ENCODE data around the gene NRCAM. TPM values are rescaled to one million over a fixed set of nuclear protein-coding genes. Genes with fewer than 3 reads are reported as not detected.

Gene NRCAM
- total and polyA plus RNA-seq, 7 donors, result 1.3 to 3.9 (median 1.8) TPM; not detected in 2

DNA sequence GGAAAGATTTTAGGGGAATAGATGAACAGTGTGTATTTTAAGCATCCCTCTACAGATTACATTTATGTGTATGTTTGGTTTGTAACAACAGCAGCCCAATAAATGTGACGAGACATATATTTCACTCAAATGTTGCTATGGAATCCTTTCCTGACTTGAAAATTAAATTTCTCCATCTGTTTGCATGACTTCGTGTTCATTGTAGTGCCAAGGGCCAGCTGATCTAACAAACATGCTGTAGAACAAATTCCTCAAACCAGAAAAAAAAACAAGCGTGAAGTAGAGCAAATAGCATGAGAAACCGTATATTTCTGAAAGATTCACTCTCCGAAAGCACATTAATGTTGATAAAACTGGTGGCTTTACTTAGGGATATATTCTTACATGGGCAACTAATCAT, 87.8 kb downstream of the NRCAM start:
- Histone ChIP-seq H3K27ac (no peak overlapping the region), H3K4me1 (no peaks in the 10 kb centered on the region), H3K4me3 (no peak overlapping the region), H3K27me3 (no peaks in the 10 kb centered on the region), H3K36me3 (no peaks in the 10 kb centered on the region), H3K9me3 (no peaks in the 10 kb centered on the region)
- TF ChIP-seq POLR2A (IDR thresholded peaks at IDR 0.05), result no peak
- no peak for TF ChIP-seq POLR2AphosphoS5 (IDR thresholded peaks at IDR 0.05)
- TF ChIP-seq, protein P1, sequence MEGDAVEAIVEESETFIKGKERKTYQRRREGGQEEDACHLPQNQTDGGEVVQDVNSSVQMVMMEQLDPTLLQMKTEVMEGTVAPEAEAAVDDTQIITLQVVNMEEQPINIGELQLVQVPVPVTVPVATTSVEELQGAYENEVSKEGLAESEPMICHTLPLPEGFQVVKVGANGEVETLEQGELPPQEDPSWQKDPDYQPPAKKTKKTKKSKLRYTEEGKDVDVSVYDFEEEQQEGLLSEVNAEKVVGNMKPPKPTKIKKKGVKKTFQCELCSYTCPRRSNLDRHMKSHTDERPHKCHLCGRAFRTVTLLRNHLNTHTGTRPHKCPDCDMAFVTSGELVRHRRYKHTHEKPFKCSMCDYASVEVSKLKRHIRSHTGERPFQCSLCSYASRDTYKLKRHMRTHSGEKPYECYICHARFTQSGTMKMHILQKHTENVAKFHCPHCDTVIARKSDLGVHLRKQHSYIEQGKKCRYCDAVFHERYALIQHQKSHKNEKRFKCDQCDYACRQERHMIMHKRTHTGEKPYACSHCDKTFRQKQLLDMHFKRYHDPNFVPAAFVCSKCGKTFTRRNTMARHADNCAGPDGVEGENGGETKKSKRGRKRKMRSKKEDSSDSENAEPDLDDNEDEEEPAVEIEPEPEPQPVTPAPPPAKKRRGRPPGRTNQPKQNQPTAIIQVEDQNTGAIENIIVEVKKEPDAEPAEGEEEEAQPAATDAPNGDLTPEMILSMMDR (IDR thresholded peaks at IDR 0.05), result no peak
- TF ChIP-seq EP300 (IDR thresholded peaks at IDR 0.05), result no peak
- DNase-seq, result no peak
- WGBS, 2 donors, result 75 to 81% methylated on average over 5 of the region's 5 CpGs
- intact Hi-C loops (cut with DNase I), result no loop called here

DNA sequence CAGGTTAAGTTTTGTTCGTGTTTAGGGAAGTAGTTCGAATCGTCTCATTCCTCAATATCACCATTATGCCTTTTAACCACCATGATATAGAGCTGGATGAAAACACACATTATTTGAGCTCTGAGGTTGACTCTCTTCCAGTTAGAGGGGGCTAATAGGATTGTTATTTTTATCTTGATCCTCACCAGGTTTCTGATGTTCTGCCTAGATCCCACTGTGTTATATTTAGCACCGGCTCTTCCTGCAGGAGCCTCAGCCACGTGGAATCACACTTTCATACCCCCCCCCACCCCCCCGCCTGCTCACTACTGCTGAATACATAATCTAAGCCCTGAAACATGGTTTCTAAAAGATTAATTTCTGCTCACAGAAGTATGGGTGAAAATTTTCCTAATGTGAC, 88.3 kb downstream of the NRCAM start:
- 66 to 78% methylated on average over 6 of the region's 6 CpGs for WGBS, 2 donors
- no peak for TF ChIP-seq EP300 (IDR thresholded peaks at IDR 0.05)
- no peak for TF ChIP-seq POLR2A (IDR thresholded peaks at IDR 0.05)
- TF ChIP-seq, protein P1 (IDR thresholded peaks at IDR 0.05), result no peak
- TF ChIP-seq POLR2AphosphoS5 (IDR thresholded peaks at IDR 0.05), result no peak
- Histone ChIP-seq H3K27me3 (no peaks in the 10 kb centered on the region), H3K4me3 (no peak overlapping the region), H3K27ac (no peak overlapping the region), H3K4me1 (no peaks in the 10 kb centered on the region), H3K9me3 (no peaks in the 10 kb centered on the region), H3K36me3 (no peaks in the 10 kb centered on the region)
- DNase-seq, result no peak
- intact Hi-C loops (cut with DNase I), result no loop called here

DNA sequence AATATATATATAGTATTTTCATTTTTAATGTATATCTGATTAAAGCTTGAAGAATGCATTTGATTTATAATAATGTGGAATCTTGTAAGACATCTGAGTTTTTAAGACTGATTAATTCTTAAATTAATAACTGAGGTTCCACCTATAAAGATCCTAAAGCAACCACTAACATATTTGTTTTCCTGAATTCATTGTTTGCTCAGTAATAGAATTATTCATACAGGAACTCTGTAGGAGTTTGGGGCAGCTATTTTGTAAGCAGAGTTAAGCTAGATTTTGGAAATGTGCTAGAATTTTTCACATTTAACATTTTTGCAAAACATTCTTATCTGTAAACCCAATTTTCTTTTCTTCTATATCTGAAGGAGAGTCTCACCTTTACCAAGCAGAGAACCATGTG, 88.9 kb downstream of the NRCAM start:
- intact Hi-C loops (cut with DNase I), result no loop called here
- TF ChIP-seq POLR2A (IDR thresholded peaks at IDR 0.05), result no peak
- TF ChIP-seq, protein P1 (IDR thresholded peaks at IDR 0.05), result no peak
- no peak for TF ChIP-seq EP300 (IDR thresholded peaks at IDR 0.05)
- TF ChIP-seq POLR2AphosphoS5 (IDR thresholded peaks at IDR 0.05), result no peak
- no peak overlapping the region for H3K4me3 ChIP-seq

DNA sequence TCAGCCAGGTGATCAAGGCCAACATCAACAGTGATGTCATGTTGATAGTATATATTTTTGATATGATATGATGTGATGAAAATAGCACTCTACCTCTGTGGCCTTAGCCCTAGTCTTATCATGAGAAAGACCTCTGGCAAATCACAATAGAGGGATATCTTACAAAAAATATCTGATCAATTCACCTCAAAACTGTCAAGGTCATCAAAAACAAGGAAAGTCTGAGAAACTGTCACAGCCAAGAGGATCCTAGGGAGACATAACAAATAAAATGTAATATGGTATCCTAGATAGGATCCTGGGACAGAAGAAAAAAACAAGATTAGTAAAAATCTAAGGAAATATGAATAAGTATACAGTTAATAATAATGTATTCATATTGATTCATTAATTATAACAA, 92.6 kb downstream of the NRCAM start:
- no peak for DNase-seq
- TF ChIP-seq EP300 (IDR thresholded peaks at IDR 0.05) (no peak), POLR2AphosphoS5 (IDR thresholded peaks at IDR 0.05) (no peak), POLR2A (IDR thresholded peaks at IDR 0.05) (no peak)
- TF ChIP-seq, protein P1 (IDR thresholded peaks at IDR 0.05), result no peak
- H3K27ac ChIP-seq, result no peak overlapping the region
- H3K9me3 ChIP-seq, result no peaks in the 10 kb centered on the region
- H3K27me3 ChIP-seq, result no peaks in the 10 kb centered on the region
- intact Hi-C loops (cut with DNase I), result no loop called here
- no peak overlapping the region for H3K4me3 ChIP-seq
- no peaks in the 10 kb centered on the region for H3K4me1 ChIP-seq
- no peaks in the 10 kb centered on the region for H3K36me3 ChIP-seq

More for the DNA sequence above, 88.9 kb downstream of the NRCAM start:
- DNase-seq, result no peak
- no peak overlapping the region for H3K27ac ChIP-seq
- H3K36me3 ChIP-seq, result no peaks in the 10 kb centered on the region
- no peaks in the 10 kb centered on the region for H3K4me1 ChIP-seq
- H3K27me3 ChIP-seq, result no peaks in the 10 kb centered on the region
- H3K9me3 ChIP-seq, result no peaks in the 10 kb centered on the region

DNA sequence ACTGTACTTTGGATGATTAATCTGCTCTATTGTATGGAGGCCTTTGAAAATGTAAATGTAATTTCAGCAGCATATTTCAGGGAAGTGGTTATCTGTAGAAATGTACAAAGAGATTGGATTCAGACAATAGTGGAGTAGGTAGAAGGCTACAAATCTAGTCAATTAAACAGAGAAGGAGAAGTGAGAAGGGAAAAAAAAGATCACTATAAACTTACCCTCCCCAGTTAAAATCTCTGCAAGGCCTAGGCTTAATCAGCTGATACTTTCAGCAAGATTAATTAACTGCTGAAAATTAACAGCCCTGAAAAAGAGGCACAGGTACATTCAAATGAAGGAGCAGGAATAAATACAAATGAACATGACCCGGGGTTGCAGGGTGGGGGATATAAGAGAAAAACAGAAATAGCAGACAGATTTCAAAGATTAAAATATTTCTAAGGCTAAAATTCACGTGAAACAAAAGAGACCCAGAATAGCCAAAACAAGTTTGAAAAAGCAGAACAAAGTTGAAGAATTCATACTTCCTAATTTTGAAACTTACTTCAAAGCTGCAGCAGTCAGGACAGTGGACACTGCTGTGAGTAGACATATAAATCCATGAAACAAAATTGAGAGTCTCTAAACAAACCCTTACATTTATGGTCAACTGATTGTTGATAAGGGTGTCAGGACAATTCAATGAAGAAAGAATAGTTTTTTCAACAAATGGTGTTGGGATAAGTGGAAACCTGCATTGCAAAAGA, 96.0 kb downstream of the NRCAM start:
- 49 to 82% methylated on average over 2 of the region's 2 CpGs for WGBS, 2 donors
- TF ChIP-seq POLR2AphosphoS5 (IDR thresholded peaks at IDR 0.05) (no peak), POLR2A (IDR thresholded peaks at IDR 0.05) (no peak), EP300 (IDR thresholded peaks at IDR 0.05) (no peak)
- TF ChIP-seq, protein P1 (IDR thresholded peaks at IDR 0.05), result no peak
- H3K9me3 ChIP-seq, result no peaks in the 10 kb centered on the region
- no peaks in the 10 kb centered on the region for H3K4me1 ChIP-seq
- H3K4me3 ChIP-seq, result no peak overlapping the region
- H3K27me3 ChIP-seq, result no peaks in the 10 kb centered on the region
- no peak overlapping the region for H3K27ac ChIP-seq
- intact Hi-C loops (cut with DNase I), result no loop called here
- no peak for DNase-seq
- H3K36me3 ChIP-seq, result no peaks in the 10 kb centered on the region

Data from sigmoid colon (tissue), 7 donors.